GM23248 (cell line): ENCODE results near the gene TUBB6. TPM values are rescaled to one million over a fixed set of nuclear protein-coding genes. Genes with fewer than 3 reads are reported as not detected.

ENCODE experiments used
- DNase-seq: peaks from one replicate; pipeline ENCODE4 v3.0.0-alpha.2; 2015
- H2AFZ ChIP-seq: fragments of 200-600 bp; sonication (generic); 2 replicates; pipeline ENCODE4 v1.6.1; 2016; ENCODE audit warnings: antibody characterized with exemption
- H3F3A ChIP-seq: fragments of 200-600 bp; sonication (generic); 2 replicates; pipeline ENCODE4 v1.6.1; 2016; ENCODE audit warnings: mild to moderate bottlenecking, antibody characterized with exemption, mixed run types; ENCODE audit not compliant: insufficient read depth
- H3K27ac ChIP-seq: fragments of 200-600 bp; sonication (generic); 2 replicates; pipeline ENCODE4 v1.5.1; 2016; ENCODE audit warnings: mild to moderate bottlenecking
- H3K27me3 ChIP-seq: fragments of 200-600 bp; sonication (generic); replicated peaks from 2 replicates; pipeline ENCODE4 v1.6.1; 2016; ENCODE audit warnings: mild to moderate bottlenecking; ENCODE audit not compliant: insufficient read depth
- H3K36me3 ChIP-seq: fragments of 200-600 bp; sonication (generic); 2 replicates; pipeline ENCODE4 v1.6.1; 2016; ENCODE audit warnings: low read depth, mild to moderate bottlenecking
- H3K4me1 ChIP-seq: fragments of 200-600 bp; sonication (generic); 2 replicates; pipeline ENCODE4 v1.6.1; 2016; ENCODE audit warnings: mild to moderate bottlenecking; ENCODE audit not compliant: insufficient read depth
- H3K4me2 ChIP-seq: fragments of 200-600 bp; sonication (generic); one replicate; pipeline ENCODE4 v1.6.1; 2016; ENCODE audit warnings: mild to moderate bottlenecking; ENCODE audit not compliant: unreplicated experiment
- H3K4me3 ChIP-seq: fragments of 200-600 bp; sonication (generic); 2 replicates; pipeline ENCODE4 v1.5.1; 2016; ENCODE audit warnings: mild to moderate bottlenecking
- H3K79me2 ChIP-seq: fragments of 200-600 bp; sonication (generic); 2 replicates; pipeline ENCODE4 v1.6.1; 2016; ENCODE audit warnings: mild to moderate bottlenecking; ENCODE audit not compliant: insufficient read depth
- H3K9ac ChIP-seq: fragments of 200-600 bp; sonication (generic); 2 replicates; pipeline ENCODE4 v1.6.1; 2016; ENCODE audit warnings: mild to moderate bottlenecking
- H3K9me2 ChIP-seq: fragments of 200-600 bp; sonication (generic); 2 replicates; pipeline ENCODE4 v1.6.1; 2016; ENCODE audit warnings: mixed run types, mild to moderate bottlenecking, moderate library complexity; ENCODE audit not compliant: insufficient read depth
- H3K9me3 ChIP-seq: fragments of 200-600 bp; sonication (generic); one replicate; pipeline ENCODE4 v1.6.1; 2017; ENCODE audit warnings: low read depth
- H4K20me1 ChIP-seq: fragments of 200-600 bp; sonication (generic); 2 replicates; pipeline ENCODE4 v1.6.0; 2016; ENCODE audit not compliant: insufficient read depth
- EZH2 ChIP-seq: fragments of 200-600 bp; sonication (generic); IDR thresholded peaks from 2 replicates; pipeline ENCODE4 v1.6.1; 2018; ENCODE audit warnings: antibody characterized with exemption, mild to moderate bottlenecking; ENCODE audit not compliant: insufficient read depth, poor library complexity, severe bottlenecking
- EZH2phosphoT487 ChIP-seq: fragments of 200-600 bp; sonication (generic); IDR thresholded peaks from 2 replicates; pipeline ENCODE4 v1.6.1; 2018; ENCODE audit warnings: antibody characterized with exemption, moderate library complexity, mild to moderate bottlenecking, low read depth; ENCODE audit not compliant: insufficient read depth
- WGBS, 2 experiments: methylation state at CpG; one replicate each; pipeline ENCODE4 v1.1.6; 2015 to 2017; ENCODE audit warnings: low lambda C conversion rate in 2 of 2, low coverage in 1 of 2; ENCODE audit errors: missing lambda C conversion rate in 2 of 2; 5-methylcytosine and 5-hydroxymethylcytosine counted together
- in situ Hi-C: fragments of 300-500 bp; cut with MboI; formaldehyde crosslinking; loops from 2 replicates; pipeline ENCODE4 v1.15.0; 2020
- polyA plus RNA-seq: library from polyadenylated mRNA; unstranded; fragments of >200 nt; fragmentation: Nextera tagmentation; extraction: Ambion mirVana; gene quantifications from 2 replicates; pipeline ENCODE4 v1.2.1, GENCODE V29; 2016
- total RNA-seq: library from RNA; depleted of rRNA; stranded (reverse); fragments of >200 nt; shearing (Covaris generic); gene quantifications from 2 replicates; pipeline ENCODE4 v1.2.3, GENCODE V29; 2014

Gene TUBB6
- total and polyA plus RNA-seq, 2 experiments from 2014 or later: 456 to 817 TPM

- TF ChIP-seq EZH2 (no peak), EZH2phosphoT487 (no peak)
- Histone ChIP-seq H3K9me3 (no peaks in the 10 kb centered on the region), H3K9ac (no peak overlapping the region), H3K4me3 (no peak overlapping the region), H3K4me2 (no peak overlapping the region), H3F3A (no peaks in the 10 kb centered on the region), H4K20me1 (no peaks in the 10 kb centered on the region), H3K9me2 (no peaks in the 10 kb centered on the region), H3K4me1 (no peaks in the 10 kb centered on the region), H3K36me3 (peaks cover 40% of the 10 kb centered on the region), H3K79me2 (peaks cover 80% of the 10 kb centered on the region), H2AFZ (no peak overlapping the region), H3K27me3 (no peaks in the 10 kb centered on the region), H3K27ac (no peak overlapping the region)
- WGBS, 2 experiments: 81 to 86% methylated on average over 11 of the region's 11 CpGs
- in situ Hi-C loops: no loop called here
- DNase-seq: no peak
These were observed 54.6 kb downstream of the TUBB6 start for GRCh38 chr18:12362473-12363174.

- Histone ChIP-seq H3K79me2 (peaks cover 96% of the 10 kb centered on the region), H2AFZ (no peak overlapping the region), H3K36me3 (peaks cover 36% of the 10 kb centered on the region), H3K4me2 (no peak overlapping the region), H3K4me1 (no peaks in the 10 kb centered on the region), H3K9me2 (no peaks in the 10 kb centered on the region), H3K27me3 (no peaks in the 10 kb centered on the region), H3K4me3 (no peak overlapping the region), H3K9me3 (no peaks in the 10 kb centered on the region), H3K27ac (no peak overlapping the region), H3F3A (no peaks in the 10 kb centered on the region), H3K9ac (no peak overlapping the region), H4K20me1 (no peaks in the 10 kb centered on the region)
- DNase-seq: no peak
- in situ Hi-C loops: no loop called here
- TF ChIP-seq EZH2phosphoT487 (no peak), EZH2 (no peak)
- 77 to 82% methylated on average over 8 of the region's 8 CpGs for WGBS, 2 experiments
These were observed 58.3 kb downstream of the TUBB6 start for GRCh38 chr18:12366379-12366778.

- DNase-seq: no peak
- no peak overlapping the region for H3K4me3 ChIP-seq
- no peaks in the 10 kb centered on the region for H3K4me1 ChIP-seq
- no peaks in the 10 kb centered on the region for H4K20me1 ChIP-seq
- H3K4me2 ChIP-seq: no peak overlapping the region
- H3K79me2 ChIP-seq: peaks cover 97% of the 10 kb centered on the region
- H3K36me3 ChIP-seq: peaks cover 32% of the 10 kb centered on the region
- no peak overlapping the region for H2AFZ ChIP-seq
- TF ChIP-seq EZH2phosphoT487 (no peak), EZH2 (no peak)
- no peaks in the 10 kb centered on the region for H3F3A ChIP-seq
- in situ Hi-C loops: no loop called here
- WGBS, 2 experiments: 89 to 96% methylated on average over 5 of the region's 5 CpGs
- H3K9me2 ChIP-seq: no peaks in the 10 kb centered on the region
- no peaks in the 10 kb centered on the region for H3K27me3 ChIP-seq
- no peak overlapping the region for H3K27ac ChIP-seq
- H3K9ac ChIP-seq: no peak overlapping the region
- H3K9me3 ChIP-seq: no peaks in the 10 kb centered on the region
These were observed 58.7 kb downstream of the TUBB6 start for GRCh38 chr18:12366784-12367183.

GRCh38 chr18:12369211-12369610, 61.2 kb downstream of the TUBB6 start:
- TF ChIP-seq EZH2phosphoT487: no peak
- TF ChIP-seq EZH2: no peak

More at GRCh38 chr18:12369211-12369610, 61.2 kb downstream of the TUBB6 start:
- Histone ChIP-seq H2AFZ (no peak overlapping the region), H3K27ac (no peak overlapping the region), H3K9me3 (no peaks in the 10 kb centered on the region), H3K9ac (no peak overlapping the region), H3K9me2 (no peaks in the 10 kb centered on the region), H3K4me3 (no peak overlapping the region), H3F3A (no peaks in the 10 kb centered on the region), H3K27me3 (no peaks in the 10 kb centered on the region), H3K4me1 (no peaks in the 10 kb centered on the region), H3K4me2 (no peak overlapping the region), H4K20me1 (0 out of 2 replicates have a peak, but pooled peaks cover 5% of the 10 kb centered on the region), H3K79me2 (peaks cover 99% of the 10 kb centered on the region), H3K36me3 (peaks cover 13% of the 10 kb centered on the region; the same call in 1 of the 2 replicates)
- 91 to 94% methylated on average over 7 of the region's 7 CpGs for WGBS, 2 experiments
- in situ Hi-C loops: no loop called here
- DNase-seq: no peak
